ENCODE results near the gene HMGB2. TPM values are rescaled to one million over a fixed set of nuclear protein-coding genes. Genes with fewer than 3 reads are reported as not detected.

HMGB2 gene
- total RNA-seq, 2 experiments from 2014 or later = 697 to 810 TPM

GRCh38 chr4:173314715-173315114 lies 19.4 kb downstream of the HMGB2 start:
- no TSS peak for BruUV-seq (replicated peaks)
- no peaks in the 10 kb centered on the region for H3K9me2 ChIP-seq (ENCODE audit: insufficient read depth, low read length)
- H4K20me1 ChIP-seq (ENCODE audit: insufficient read depth, low read length) = no peaks in the 10 kb centered on the region
- no peaks in the 10 kb centered on the region for H3K9me3 ChIP-seq (ENCODE audit: low read length)
- H3K27ac ChIP-seq (ENCODE audit: low read depth, low read length, poor library complexity, severe bottlenecking) = no peak overlapping the region
- H3K4me1 ChIP-seq (ENCODE audit: insufficient read depth, low read length, poor library complexity, severe bottlenecking) = peaks cover 11% of the 10 kb centered on the region
- POLR2A ChIA-PET = no interaction called here
- DNase-seq (ENCODE audit: low spot score) = no peak
- no peaks in the 10 kb centered on the region for H3K79me2 ChIP-seq (ENCODE audit: insufficient read depth, low read depth, low read length)
- no peak overlapping the region for H2AFZ ChIP-seq (ENCODE audit: low read length)
- H3K4me3 ChIP-seq (ENCODE audit: low read depth, low read length, poor library complexity, severe bottlenecking) = no peak overlapping the region
- H3K36me3 ChIP-seq (ENCODE audit: insufficient read depth, low read length) = peaks cover 80% of the 10 kb centered on the region
- intact Hi-C loops (cut with micrococcal nuclease; ENCODE audit: unreplicated experiment) = loop anchor here (5.0 kb wide), 1 partner anchor 302 kb away; no protein-coding TSS in a partner anchor
- CTCF ChIA-PET (ENCODE audit: unreplicated experiment) = no interaction called here
- TF ChIP-seq EZH2phosphoT487 (IDR thresholded peaks at IDR 0.05; ENCODE audit: borderline replicate concordance, low read depth, low read length) = no peak
- TF ChIP-seq, protein P1, sequence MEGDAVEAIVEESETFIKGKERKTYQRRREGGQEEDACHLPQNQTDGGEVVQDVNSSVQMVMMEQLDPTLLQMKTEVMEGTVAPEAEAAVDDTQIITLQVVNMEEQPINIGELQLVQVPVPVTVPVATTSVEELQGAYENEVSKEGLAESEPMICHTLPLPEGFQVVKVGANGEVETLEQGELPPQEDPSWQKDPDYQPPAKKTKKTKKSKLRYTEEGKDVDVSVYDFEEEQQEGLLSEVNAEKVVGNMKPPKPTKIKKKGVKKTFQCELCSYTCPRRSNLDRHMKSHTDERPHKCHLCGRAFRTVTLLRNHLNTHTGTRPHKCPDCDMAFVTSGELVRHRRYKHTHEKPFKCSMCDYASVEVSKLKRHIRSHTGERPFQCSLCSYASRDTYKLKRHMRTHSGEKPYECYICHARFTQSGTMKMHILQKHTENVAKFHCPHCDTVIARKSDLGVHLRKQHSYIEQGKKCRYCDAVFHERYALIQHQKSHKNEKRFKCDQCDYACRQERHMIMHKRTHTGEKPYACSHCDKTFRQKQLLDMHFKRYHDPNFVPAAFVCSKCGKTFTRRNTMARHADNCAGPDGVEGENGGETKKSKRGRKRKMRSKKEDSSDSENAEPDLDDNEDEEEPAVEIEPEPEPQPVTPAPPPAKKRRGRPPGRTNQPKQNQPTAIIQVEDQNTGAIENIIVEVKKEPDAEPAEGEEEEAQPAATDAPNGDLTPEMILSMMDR (conservative IDR thresholded peaks at IDR 0.05; ENCODE audit: low read length) = no peak
- no peak overlapping the region for H3K4me2 ChIP-seq (ENCODE audit: low read length)

DNA sequence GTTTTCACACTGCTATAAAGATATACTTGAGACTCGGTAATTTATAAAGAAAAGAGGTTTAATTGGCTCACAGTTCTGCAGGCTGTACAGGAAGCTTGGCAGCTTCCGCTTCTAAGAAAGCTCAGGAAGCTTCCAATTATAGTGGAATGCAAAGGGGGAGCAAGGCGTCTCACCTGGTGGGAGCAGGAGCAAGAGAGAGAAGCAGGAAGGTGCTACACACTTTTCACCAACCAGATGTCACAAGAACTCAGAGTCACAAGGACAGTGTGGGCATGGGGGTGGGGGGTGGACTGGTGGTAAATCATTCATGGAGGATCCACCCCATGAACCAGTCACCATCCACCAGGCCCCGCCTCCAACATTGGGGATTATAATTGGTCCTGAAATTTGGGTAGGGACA lies 22.8 kb downstream of the HMGB2 start:
- Histone ChIP-seq H3K4me3 (ENCODE audit: low read depth, low read length, poor library complexity, severe bottlenecking) (no peak overlapping the region), H3K4me1 (ENCODE audit: insufficient read depth, low read length, poor library complexity, severe bottlenecking) (no peaks in the 10 kb centered on the region), H2AFZ (ENCODE audit: low read length) (no peak overlapping the region), H3K27ac (ENCODE audit: low read depth, low read length, poor library complexity, severe bottlenecking) (no peak overlapping the region), H3K36me3 (ENCODE audit: insufficient read depth, low read length) (peaks cover 75% of the 10 kb centered on the region), H3K9me2 (ENCODE audit: insufficient read depth, low read length) (no peaks in the 10 kb centered on the region), H3K79me2 (ENCODE audit: insufficient read depth, low read depth, low read length) (no peaks in the 10 kb centered on the region), H3K9me3 (ENCODE audit: low read length) (peaks cover under 1% of the 10 kb centered on the region; the same call in 1 of the 2 replicates), H3K4me2 (ENCODE audit: low read length) (no peak overlapping the region), H4K20me1 (ENCODE audit: insufficient read depth, low read length) (no peaks in the 10 kb centered on the region)
- POLR2A ChIA-PET = interaction anchor here (1.2 kb wide), 1 partner anchor 298 kb away, joined by 4 read pairs; no protein-coding TSS in a partner anchor
- BruUV-seq (replicated peaks) = no TSS peak
- DNase-seq (ENCODE audit: low spot score) = no peak
- intact Hi-C loops (cut with micrococcal nuclease; ENCODE audit: unreplicated experiment) = no loop called here
- CTCF ChIA-PET (ENCODE audit: unreplicated experiment) = no interaction called here
- TF ChIP-seq, protein P1 (conservative IDR thresholded peaks at IDR 0.05; ENCODE audit: low read length) = no peak

- Histone ChIP-seq H3K9me2 (ENCODE audit: insufficient read depth, low read length) (no peaks in the 10 kb centered on the region), H3K4me2 (ENCODE audit: low read length) (no peak overlapping the region), H4K20me1 (ENCODE audit: insufficient read depth, low read length) (no peaks in the 10 kb centered on the region), H3K27ac (ENCODE audit: low read depth, low read length, poor library complexity, severe bottlenecking) (no peak overlapping the region), H3K4me3 (ENCODE audit: low read depth, low read length, poor library complexity, severe bottlenecking) (no peak overlapping the region), H3K79me2 (ENCODE audit: insufficient read depth, low read depth, low read length) (no peaks in the 10 kb centered on the region), H3K4me1 (ENCODE audit: insufficient read depth, low read length, poor library complexity, severe bottlenecking) (no peaks in the 10 kb centered on the region), H2AFZ (ENCODE audit: low read length) (no peak overlapping the region), H3K36me3 (ENCODE audit: insufficient read depth, low read length) (peaks cover 79% of the 10 kb centered on the region), H3K9me3 (ENCODE audit: low read length) (peaks cover 14% of the 10 kb centered on the region; the same call in 1 of the 2 replicates)
- POLR2A ChIA-PET = interaction anchor here (0.6 to 1.8 kb wide), 3 partner anchors 31 to 134 kb away, joined by 3 to 14 read pairs (median 3); no protein-coding TSS in a partner anchor
- TF ChIP-seq EZH2phosphoT487 (IDR thresholded peaks at IDR 0.05; ENCODE audit: borderline replicate concordance, low read depth, low read length) = no peak
- TF ChIP-seq, protein P1 (conservative IDR thresholded peaks at IDR 0.05; ENCODE audit: low read length) = no peak
- intact Hi-C loops (cut with micrococcal nuclease; ENCODE audit: unreplicated experiment) = no loop called here
- BruUV-seq (replicated peaks) = no TSS peak
- no peak for DNase-seq (ENCODE audit: low spot score)
- CTCF ChIA-PET (ENCODE audit: unreplicated experiment) = no interaction called here
Observed at GRCh38 chr4:173307778-173308177, 26.4 kb downstream of the HMGB2 start.
